DOHH2 (cell line): ENCODE results near the gene UPK3A.

Source experiments
- H3F3A ChIP-seq: fragments of 200-600 bp; sonication (generic), shearing (Covaris generic); 2 replicates; pipeline ENCODE4 v1.6.0; 2016; ENCODE audit warnings: antibody characterized with exemption, mild to moderate bottlenecking; ENCODE audit not compliant: control insufficient read depth, insufficient read depth
- H3K27ac ChIP-seq: fragments of 200-600 bp; sonication (generic); 2 replicates; pipeline ENCODE4 v1.5.1; 2014; ENCODE audit warnings: low read depth, mild to moderate bottlenecking, low read length, moderate library complexity
- H3K27me3 ChIP-seq: fragments of 200-600 bp; sonication (generic); 2 replicates; pipeline ENCODE4 v1.6.1; 2014; ENCODE audit warnings: mild to moderate bottlenecking, low read length, mixed read lengths; ENCODE audit not compliant: control insufficient read depth
- H3K36me3 ChIP-seq: fragments of 200-600 bp; sonication (generic); 2 replicates; pipeline ENCODE4 v1.6.1; 2014; ENCODE audit warnings: mild to moderate bottlenecking, low read length, moderate library complexity, mixed read lengths; ENCODE audit not compliant: control insufficient read depth
- H3K4me1 ChIP-seq: fragments of 200-600 bp; sonication (generic); 2 replicates; pipeline ENCODE4 v1.6.1; 2014; ENCODE audit warnings: mild to moderate bottlenecking, low read length, mixed read lengths; ENCODE audit not compliant: control insufficient read depth
- H3K4me2 ChIP-seq: fragments of 200-600 bp; sonication (generic); 2 replicates; pipeline ENCODE4 v1.6.0; 2014; ENCODE audit warnings: mild to moderate bottlenecking, low read length, moderate library complexity
- H3K4me3 ChIP-seq: fragments of 200-600 bp; sonication (generic); 2 replicates; pipeline ENCODE4 v1.5.1; 2014; ENCODE audit warnings: mild to moderate bottlenecking, low read length, mixed read lengths
- H3K79me2 ChIP-seq: fragments of 200-600 bp; sonication (generic); 2 replicates; pipeline ENCODE4 v1.6.1; 2014; ENCODE audit warnings: mild to moderate bottlenecking, low read length, mixed read lengths; ENCODE audit not compliant: control insufficient read depth
- H3K9me2 ChIP-seq: fragments of 200-600 bp; sonication (generic); replicated peaks from 2 replicates; pipeline ENCODE4 v1.6.1; 2014; ENCODE audit warnings: mild to moderate bottlenecking, low read length, mixed read lengths; ENCODE audit not compliant: control insufficient read depth
- H3K9me3 ChIP-seq: fragments of 200-600 bp; sonication (generic); 2 replicates; pipeline ENCODE4 v1.6.1; 2014; ENCODE audit warnings: antibody characterized with exemption, low read length, mixed read lengths; ENCODE audit not compliant: control insufficient read depth, insufficient read depth
- H4K20me1 ChIP-seq: fragments of 200-600 bp; sonication (generic); 2 replicates; pipeline ENCODE4 v1.6.0; 2014; ENCODE audit warnings: low read depth, mild to moderate bottlenecking, antibody characterized with exemption, low read length, moderate library complexity; ENCODE audit not compliant: control insufficient read depth, insufficient read depth
- CTCF ChIP-seq: fragments of 200-600 bp; sonication (generic); IDR thresholded peaks from one replicate; pipeline ENCODE4 v1.5.1; 2014; ENCODE audit warnings: antibody characterized with exemption, mild to moderate bottlenecking, low read depth, low read length; ENCODE audit not compliant: poor library complexity, severe bottlenecking
- EZH2phosphoT487 ChIP-seq: fragments of 200-600 bp; sonication (generic); IDR thresholded peaks from 2 replicates; pipeline ENCODE4 v1.6.1; 2017; ENCODE audit warnings: borderline replicate concordance, mild to moderate bottlenecking, antibody characterized with exemption, low read length, moderate library complexity, mixed read lengths

The UPK3A gene

GRCh38 chr22:45298934-45299505 lies 14.3 kb downstream of the UPK3A start:
- Histone ChIP-seq H4K20me1 (no peaks in the 10 kb centered on the region), H3K4me1 (peaks cover 9% of the 10 kb centered on the region), H3K79me2 (no peaks in the 10 kb centered on the region), H3K9me2 (no peaks in the 10 kb centered on the region), H3K4me2 (no peak overlapping the region), H3K27ac (no peak overlapping the region), H3K36me3 (no peaks in the 10 kb centered on the region), H3F3A (no peaks in the 10 kb centered on the region), H3K4me3 (no peak overlapping the region), H3K27me3 (peaks cover 23% of the 10 kb centered on the region), H3K9me3 (no peaks in the 10 kb centered on the region)
- TF ChIP-seq EZH2phosphoT487 = no peak
- TF ChIP-seq CTCF = no peak

- Histone ChIP-seq H3K9me3 (no peaks in the 10 kb centered on the region), H3K27me3 (peaks cover 23% of the 10 kb centered on the region), H3K36me3 (no peaks in the 10 kb centered on the region), H3K9me2 (no peaks in the 10 kb centered on the region), H3K4me1 (no peaks in the 10 kb centered on the region), H3K79me2 (no peaks in the 10 kb centered on the region), H3F3A (no peaks in the 10 kb centered on the region), H3K4me3 (no peak overlapping the region), H3K27ac (no peak overlapping the region), H4K20me1 (no peaks in the 10 kb centered on the region), H3K4me2 (no peak overlapping the region)
- TF ChIP-seq EZH2phosphoT487 (no peak), CTCF (no peak)
These were observed 18.0 kb downstream of the UPK3A start for GRCh38 chr22:45302751-45303150.

- Histone ChIP-seq H3K9me2 (no peaks in the 10 kb centered on the region), H3K27ac (no peak overlapping the region), H3K79me2 (no peaks in the 10 kb centered on the region), H3K27me3 (peaks cover 23% of the 10 kb centered on the region), H3K4me3 (no peak overlapping the region), H3K4me1 (no peaks in the 10 kb centered on the region), H3K9me3 (no peaks in the 10 kb centered on the region), H3K36me3 (no peaks in the 10 kb centered on the region), H3K4me2 (no peak overlapping the region), H4K20me1 (no peaks in the 10 kb centered on the region), H3F3A (no peaks in the 10 kb centered on the region)
- no peak for TF ChIP-seq EZH2phosphoT487
- TF ChIP-seq CTCF = no peak
These were observed 18.4 kb downstream of the UPK3A start for GRCh38 chr22:45303181-45303580.
